Uterus (tissue), 2 donors: ENCODE data around the gene NEDD4.

Experiments
- POLR2A ChIP-seq, 2 donors: fragments of 450-650 bp; IDR thresholded peaks; one replicate each; pipeline ENCODE4 v1.6.1; 2016; ENCODE audit warnings: antibody characterized with exemption in 2 of 2, mild to moderate bottlenecking in 1 of 2, moderate library complexity in 1 of 2
- TF ChIP-seq, protein P1 (sequence below), 4 experiments: fragments of 200-600 bp in 2 of 4; fragments of 450-650 bp in 2 of 4; sonication (generic) in 2 of 4; IDR thresholded peaks; one replicate each; pipeline ENCODE4 v1.5.1; 2016 to 2019; ENCODE audit warnings: antibody characterized with exemption in 4 of 4, mild to moderate bottlenecking in 2 of 4, moderate library complexity in 1 of 4

- TF ChIP-seq, protein P1, sequence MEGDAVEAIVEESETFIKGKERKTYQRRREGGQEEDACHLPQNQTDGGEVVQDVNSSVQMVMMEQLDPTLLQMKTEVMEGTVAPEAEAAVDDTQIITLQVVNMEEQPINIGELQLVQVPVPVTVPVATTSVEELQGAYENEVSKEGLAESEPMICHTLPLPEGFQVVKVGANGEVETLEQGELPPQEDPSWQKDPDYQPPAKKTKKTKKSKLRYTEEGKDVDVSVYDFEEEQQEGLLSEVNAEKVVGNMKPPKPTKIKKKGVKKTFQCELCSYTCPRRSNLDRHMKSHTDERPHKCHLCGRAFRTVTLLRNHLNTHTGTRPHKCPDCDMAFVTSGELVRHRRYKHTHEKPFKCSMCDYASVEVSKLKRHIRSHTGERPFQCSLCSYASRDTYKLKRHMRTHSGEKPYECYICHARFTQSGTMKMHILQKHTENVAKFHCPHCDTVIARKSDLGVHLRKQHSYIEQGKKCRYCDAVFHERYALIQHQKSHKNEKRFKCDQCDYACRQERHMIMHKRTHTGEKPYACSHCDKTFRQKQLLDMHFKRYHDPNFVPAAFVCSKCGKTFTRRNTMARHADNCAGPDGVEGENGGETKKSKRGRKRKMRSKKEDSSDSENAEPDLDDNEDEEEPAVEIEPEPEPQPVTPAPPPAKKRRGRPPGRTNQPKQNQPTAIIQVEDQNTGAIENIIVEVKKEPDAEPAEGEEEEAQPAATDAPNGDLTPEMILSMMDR (IDR thresholded peaks at IDR 0.05) = no peak
- TF ChIP-seq POLR2A (IDR thresholded peaks at IDR 0.05) = no peak
Measured at GRCh38 chr15:55991802-55992768, 1.3 kb downstream of the NEDD4 start.
